B cell (primary cell): Measurements from ENCODE around the gene PCSK1. TPM values are rescaled to one million over a fixed set of nuclear protein-coding genes. Genes with fewer than 3 reads are reported as not detected.

Experiments
- ATAC-seq: fragments of 200-7000 bp; cut with Tn5 transposase; one replicate; pipeline ENCODE4 v1.10.0; 2021; ENCODE audit warnings: low read depth, mild to moderate bottlenecking, moderate number of reproducible peaks, moderate library complexity
- CTCF ChIA-PET: fragments of 350-600 bp; sonication (Branson Sonifier 250); formaldehyde crosslinking; loops from one replicate; lab custom pipeline; 2021; ENCODE audit warnings: antibody characterized with exemption, inconsistent platforms; lab: Charles Lee
- POLR2A ChIA-PET: fragments of 350-600 bp; sonication (Branson Sonifier 250); formaldehyde crosslinking; loops from one replicate; lab custom pipeline; 2021; ENCODE audit warnings: antibody characterized with exemption; lab: Charles Lee
- DNase-seq: peaks from one replicate; pipeline ENCODE4 v3.0.0; 2013
- H2AFZ ChIP-seq: 2 replicates; pipeline ENCODE4 v1.6.1; 2012; ENCODE audit warnings: mild to moderate bottlenecking, low read depth, low read length; ENCODE audit not compliant: insufficient read depth, poor library complexity, severe bottlenecking
- H3K27ac ChIP-seq, 2 donors: 1 replicate in 1 of 2; 2 replicates in 1 of 2; pipeline ENCODE4 v1.5.1; 2012 to 2013; ENCODE audit warnings: low read length in 2 of 2, mild to moderate bottlenecking in 2 of 2, moderate library complexity in 1 of 2
- H3K27me3 ChIP-seq, 4 experiments: fragments of 200-600 bp in 1 of 4; sonication (generic) in 1 of 4; replicated peaks in 1 of 4; 1 replicate in 2 of 4; 2 replicates in 2 of 4; pipeline versions ENCODE4 v1.6.1 to v1.7.0; 2013 to 2016; ENCODE audit warnings: low read length in 3 of 4, mild to moderate bottlenecking in 2 of 4, mixed read lengths in 1 of 4, moderate library complexity in 1 of 4; ENCODE audit not compliant: insufficient read depth in 4 of 4, control insufficient read depth in 3 of 4; ENCODE audit errors: control extremely low read depth in 1 of 4
- H3K36me3 ChIP-seq, 2 experiments: replicated peaks in 1 of 2; 1 replicate in 1 of 2; 2 replicates in 1 of 2; pipeline versions ENCODE4 v1.6.1 to v1.7.1; 2013; ENCODE audit warnings: low read length in 1 of 2; ENCODE audit not compliant: insufficient read depth in 2 of 2, control insufficient read depth in 1 of 2; ENCODE audit errors: control extremely low read depth in 1 of 2, extremely low read depth in 1 of 2
- H3K4me1 ChIP-seq, 2 donors: fragments of 200-600 bp in 1 of 2; sonication (generic) in 1 of 2; 1 replicate in 1 of 2; 2 replicates in 1 of 2; pipeline versions ENCODE4 v1.5.1 to v1.6.1; 2013 to 2017; ENCODE audit warnings: low read length in 2 of 2; ENCODE audit not compliant: control insufficient read depth in 2 of 2, insufficient read depth in 2 of 2
- H3K4me2 ChIP-seq: replicated peaks from 2 replicates; pipeline ENCODE3; 2012; ENCODE audit warnings: mild to moderate bottlenecking, low read depth, low read length; ENCODE audit not compliant: poor library complexity, severe bottlenecking
- H3K4me3 ChIP-seq, 5 experiments: fragments of 200-600 bp in 1 of 5; sonication (generic) in 1 of 5; 1 replicate in 3 of 5; 2 replicates in 2 of 5; pipeline versions ENCODE4 v1.5.1 to v1.7.0; 2011 to 2016; ENCODE audit warnings: low read length in 4 of 5, mild to moderate bottlenecking in 4 of 5, low read depth in 2 of 5, control low read depth in 1 of 5, moderate library complexity in 1 of 5; ENCODE audit not compliant: insufficient read depth in 1 of 5; ENCODE audit errors: control extremely low read depth in 1 of 5, extremely low read depth in 1 of 5
- H3K79me2 ChIP-seq: fragments of 200-600 bp; sonication (generic); one replicate; pipeline ENCODE4 v1.6.0; 2016; ENCODE audit warnings: low read length; ENCODE audit not compliant: control insufficient read depth, insufficient read depth
- H3K9ac ChIP-seq: fragments of 200-600 bp; sonication (generic); 2 replicates; pipeline ENCODE4 v1.6.1; 2017; ENCODE audit warnings: mild to moderate bottlenecking, low read length, moderate library complexity
- H3K9me3 ChIP-seq, 3 donors: one replicate each; pipeline versions ENCODE4 v1.6.1 to v1.7.1; 2013; ENCODE audit warnings: low read length in 2 of 3; ENCODE audit not compliant: control insufficient read depth in 2 of 3, insufficient read depth in 1 of 3; ENCODE audit errors: control extremely low read depth in 1 of 3
- H4K20me1 ChIP-seq: 2 replicates; pipeline ENCODE4 v1.6.0; 2012; ENCODE audit warnings: mild to moderate bottlenecking, low read length; ENCODE audit not compliant: insufficient read depth, control insufficient read depth, poor library complexity, severe bottlenecking
- H3K27ac Mint-ChIP-seq: one replicate; pipeline ENCODE4 v1.8.0; 2021; ENCODE audit warnings: mixed read lengths
- H3K27me3 Mint-ChIP-seq: one replicate; pipeline ENCODE4 v1.8.0; 2021; ENCODE audit warnings: mixed read lengths
- H3K4me1 Mint-ChIP-seq: one replicate; pipeline ENCODE4 v1.8.0; 2021; ENCODE audit warnings: mixed read lengths
- H3K4me3 Mint-ChIP-seq: one replicate; pipeline ENCODE4 v1.8.0; 2021; ENCODE audit warnings: mixed read lengths
- H3K9me3 Mint-ChIP-seq: one replicate; pipeline ENCODE4 v1.8.0; 2022; ENCODE audit warnings: mixed read lengths; ENCODE audit not compliant: insufficient read depth
- CTCF ChIP-seq: fragments of 200-600 bp; IDR thresholded peaks from one replicate; pipeline ENCODE4 v1.8.0; 2022; ENCODE audit warnings: antibody characterized with exemption, mild to moderate bottlenecking
- EZH2 ChIP-seq: IDR thresholded peaks from 2 replicates; pipeline ENCODE4 v1.6.1; 2012; ENCODE audit warnings: borderline replicate concordance, low read depth, mild to moderate bottlenecking, moderate library complexity, low read length; ENCODE audit not compliant: insufficient read depth, poor library complexity, severe bottlenecking
- WGBS: methylation state at CpG from one replicate; pipeline ENCODE4 v1.1.5; 2013; ENCODE audit warnings: missing lambda C conversion rate; ENCODE audit not compliant: insufficient coverage; 5-methylcytosine and 5-hydroxymethylcytosine counted together
- intact Hi-C: fragments of 100-400 bp; cut with micrococcal nuclease; formaldehyde crosslinking; loops from one replicate; pipeline ENCODE4 v1.10.0; 2022
- polyA plus RNA-seq: library from polyadenylated mRNA; depleted of rRNA; stranded (reverse); fragments of >200 nt; gene quantifications from 2 replicates; pipeline ENCODE4 v1.2.3, GENCODE V29; 2012
- total RNA-seq, 2 donors: library from RNA; stranded (reverse); fragments of 120-200 nt in 1 of 2; gene quantifications; 1 replicate in 1 of 2; 2 replicates in 1 of 2; pipeline versions ENCODE4 v1.2.3 to v1.2.4, GENCODE V29; 2013 to 2022

The PCSK1 gene
- total and polyA plus RNA-seq, 2 donors (not counting 1 experiment from before 2014, with no cell fraction given) = not detected

- Mint-ChIP-seq H3K27me3 (peaks cover 16% of the 10 kb centered on the region), H3K4me3 (no peak overlapping the region), H3K4me1 (peaks cover 2% of the 10 kb centered on the region), H3K9me3 (no peaks in the 10 kb centered on the region), H3K27ac (no peak overlapping the region)
- intact Hi-C loops = no loop called here
- Histone ChIP-seq H3K27ac (no peak overlapping the region), H2AFZ (no peak overlapping the region), H3K9me3 (no peaks in the 10 kb centered on the region), H3K4me2 (no peak overlapping the region), H4K20me1 (no peaks in the 10 kb centered on the region), H3K4me3 (no peak overlapping the region), H3K79me2 (no peaks in the 10 kb centered on the region), H3K27me3 (no peaks in the 10 kb centered on the region), H3K9ac (no peak overlapping the region), H3K36me3 (no peaks in the 10 kb centered on the region), H3K4me1 (no peaks in the 10 kb centered on the region)
- no peak for ATAC-seq
- no peak for DNase-seq
- ChIA-PET POLR2A (no interaction called here), CTCF (no interaction called here)
- WGBS = 82% methylated on average over 2 of the region's 6 CpGs
- TF ChIP-seq EZH2 (no peak), CTCF (no peak)
These were observed 26.5 kb upstream of the PCSK1 start for GRCh38 chr5:96459313-96460121.

- ATAC-seq (no peak), DNase-seq (no peak)
- Histone ChIP-seq H3K36me3 (no peaks in the 10 kb centered on the region), H2AFZ (no peak overlapping the region), H3K4me2 (no peak overlapping the region), H4K20me1 (no peaks in the 10 kb centered on the region), H3K9me3 (no peaks in the 10 kb centered on the region), H3K4me1 (no peaks in the 10 kb centered on the region), H3K9ac (no peak overlapping the region), H3K27ac (no peak overlapping the region), H3K27me3 (no peaks in the 10 kb centered on the region), H3K4me3 (no peak overlapping the region), H3K79me2 (no peaks in the 10 kb centered on the region)
- H3K27me3 Mint-ChIP-seq = peaks cover 16% of the 10 kb centered on the region
- CTCF ChIA-PET = no interaction called here
- no peak overlapping the region for H3K4me3 Mint-ChIP-seq
- H3K4me1 Mint-ChIP-seq = peaks cover 2% of the 10 kb centered on the region
- no peak for TF ChIP-seq EZH2
- TF ChIP-seq CTCF = no peak
- no peak overlapping the region for H3K27ac Mint-ChIP-seq
- POLR2A ChIA-PET = no interaction called here
- intact Hi-C loops = no loop called here
- H3K9me3 Mint-ChIP-seq = no peaks in the 10 kb centered on the region
- no CpG with 5 or more reads among the region's 2 CpGs for WGBS
These were observed 25.1 kb upstream of the PCSK1 start for GRCh38 chr5:96458176-96458575.
